Measurements from ENCODE around the gene MUS81. TPM values are rescaled to one million over a fixed set of nuclear protein-coding genes. Genes with fewer than 3 reads are reported as not detected.

Gene MUS81
- total and polyA plus RNA-seq, 9 of the 15 experiments (the other 6 are each of a cell fraction or from before 2014, with no cell fraction given), result 13.4 to 118 (median 53.7) TPM

DNA sequence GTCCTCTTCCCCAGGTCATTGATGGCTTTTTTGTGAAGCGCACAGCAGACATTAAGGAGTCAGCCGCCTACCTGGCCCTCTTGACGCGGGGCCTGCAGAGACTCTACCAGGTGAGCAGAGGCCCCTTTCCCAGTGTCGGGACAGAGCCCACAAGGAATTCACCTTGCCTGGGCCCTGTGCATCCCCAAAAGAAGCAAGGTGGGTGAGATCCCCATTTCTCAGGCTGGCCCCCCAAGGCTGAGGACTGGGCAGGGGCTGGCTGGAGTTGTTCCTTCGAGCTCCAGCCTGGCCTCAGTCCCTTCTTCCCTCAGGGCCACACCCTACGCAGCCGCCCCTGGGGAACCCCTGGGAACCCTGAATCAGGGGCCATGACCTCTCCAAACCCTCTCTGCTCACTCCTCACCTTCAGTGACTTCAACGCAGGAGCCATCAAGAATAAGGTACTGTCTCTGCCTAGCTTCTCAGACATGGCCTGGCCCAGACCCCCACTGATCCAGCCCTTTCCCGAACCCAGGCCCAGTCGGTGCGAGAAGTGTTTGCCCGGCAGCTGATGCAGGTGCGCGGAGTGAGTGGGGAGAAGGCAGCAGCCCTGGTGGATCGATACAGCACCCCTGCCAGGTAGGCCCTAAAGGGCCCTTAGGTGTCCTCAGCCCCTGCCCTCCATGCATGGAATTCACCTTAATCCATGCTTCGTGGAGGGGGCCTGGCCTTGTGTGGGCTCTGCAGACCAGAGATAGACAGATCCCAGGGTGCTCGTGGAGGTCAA is 4.7 kb downstream of the MUS81 start:
- ATAC-seq, result no peak

More for the DNA sequence above, 4.7 kb downstream of the MUS81 start:
- WGBS (ENCODE audit: insufficient coverage, low coverage, missing lambda C conversion rate), result 90% methylated on average over 14 of the region's 18 CpGs
- ChIA-PET CTCF (ENCODE audit: low intra/inter-chr PET ratio) (no interaction called here), POLR2A (interaction anchor here (0.5 to 8.2 kb wide), 5 partner anchors 9 to 45 kb away, joined by 3 to 147 read pairs (median 5); partner anchors contain the start of genes CCDC85B, CTSW and FIBP)
- peaks cover 26% of the 10 kb centered on the region for H3K79me2 ChIP-seq (ENCODE audit: control insufficient read depth, insufficient read depth, low read length)
- H3K9me3 ChIP-seq (replicated peaks; ENCODE audit: control insufficient read depth, insufficient read depth, low read depth, low read length), result no peaks in the 10 kb centered on the region
- FAIRE-seq (no peak), DNase-seq (ENCODE audit: extremely low read depth in 1 of 4, low spot score in 3 of 4) (no peak)
- intact Hi-C loops (cut with micrococcal nuclease) (no loop called here), in situ Hi-C loops (cut with MboI) (no loop called here)
- no peak overlapping the region for H3K4me3 ChIP-seq
- no peak overlapping the region for H3K27ac ChIP-seq (ENCODE audit: extremely low read depth, low read depth, low read length)
- peaks cover 72% of the 10 kb centered on the region; the same call in 2 of the 3 replicates for H3K36me3 ChIP-seq (ENCODE audit: control insufficient read depth, insufficient read depth, low read length)
- H3K9ac ChIP-seq (ENCODE audit: insufficient read depth in 1 of 2, low read depth in 2 of 2, low read length in 2 of 2), result peak overlapping the region in 1 of 2 experiments; percentile 56; a peak in 1 of 4 replicates
- BruUV-seq (replicated peaks), result no TSS peak
- H2AFZ ChIP-seq (ENCODE audit: low read depth, low read length), result no peak overlapping the region
- no peaks in the 10 kb centered on the region for H3K27me3 ChIP-seq (ENCODE audit: control insufficient read depth in 2 of 2, insufficient read depth in 2 of 2, low read length in 2 of 2)
- H3K9me1 ChIP-seq (ENCODE audit: control insufficient read depth, insufficient read depth, low read length), result no peaks in the 10 kb centered on the region
- no peaks in the 10 kb centered on the region for H4K20me1 ChIP-seq (replicated peaks; ENCODE audit: control insufficient read depth, insufficient read depth, low read length)
- TF ChIP-seq, protein P1, sequence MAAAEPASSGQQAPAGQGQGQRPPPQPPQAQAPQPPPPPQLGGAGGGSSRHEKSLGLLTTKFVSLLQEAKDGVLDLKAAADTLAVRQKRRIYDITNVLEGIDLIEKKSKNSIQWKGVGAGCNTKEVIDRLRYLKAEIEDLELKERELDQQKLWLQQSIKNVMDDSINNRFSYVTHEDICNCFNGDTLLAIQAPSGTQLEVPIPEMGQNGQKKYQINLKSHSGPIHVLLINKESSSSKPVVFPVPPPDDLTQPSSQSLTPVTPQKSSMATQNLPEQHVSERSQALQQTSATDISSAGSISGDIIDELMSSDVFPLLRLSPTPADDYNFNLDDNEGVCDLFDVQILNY (CRISPR knock-in tag; IDR thresholded peaks at IDR 0.05), result no peak
- peak; percentile 46 for TF ChIP-seq RBFOX2 (IDR thresholded peaks at IDR 0.05; ENCODE audit: low read depth, low read length)
- no peak overlapping the region for H3K4me2 ChIP-seq (ENCODE audit: insufficient read depth, low read length)
- H3K4me1 ChIP-seq (replicated peaks in 1 of 2; ENCODE audit: control insufficient read depth in 2 of 2, insufficient read depth in 2 of 2, low read length in 2 of 2), result peaks cover 22 to 76% of the 10 kb centered on the region in 2 experiments
